GM12875 (cell line): ENCODE results near the gene HIVEP3.
A peak's percentile ranks its signal among the peaks of the same experiment; 100 is the strongest.

Experiments
- H3K4me3 ChIP-seq: one replicate; pipeline ENCODE4 v1.5.1; 2011; ENCODE audit warnings: low read depth, low read length, control low read depth
- CTCF ChIP-seq: IDR thresholded peaks from 2 replicates; pipeline ENCODE4 v1.5.1; 2011; ENCODE audit warnings: low read depth, mild to moderate bottlenecking, control low read depth, inconsistent platforms, low read length, moderate library complexity, borderline replicate concordance; ENCODE audit not compliant: insufficient read depth

The HIVEP3 gene

DNA sequence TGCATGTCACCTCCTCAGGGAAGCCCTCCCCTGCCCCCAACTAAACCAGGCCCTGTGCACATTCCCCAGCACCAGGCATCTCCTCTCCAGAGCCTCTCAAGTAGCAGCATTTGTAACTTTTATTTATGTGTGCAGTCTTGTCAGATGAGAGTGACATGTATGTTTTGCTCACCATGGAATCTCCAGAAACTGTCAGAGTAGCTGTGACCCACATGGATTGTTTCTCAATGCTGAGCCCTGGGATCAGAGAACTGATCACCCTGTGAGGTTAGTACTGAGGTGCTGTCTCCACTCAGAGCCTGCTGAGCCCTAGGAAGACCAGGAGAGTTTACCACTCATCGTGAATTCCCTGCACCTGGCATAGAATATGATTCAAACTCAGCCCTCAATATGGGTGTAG, 243.3 kb downstream of the HIVEP3 start:
- no peak overlapping the region for H3K4me3 ChIP-seq
- TF ChIP-seq CTCF: no peak

GRCh38 chr1:41674522-41674921, 244.2 kb downstream of the HIVEP3 start:
- no peak for TF ChIP-seq CTCF
- no peak overlapping the region for H3K4me3 ChIP-seq

- no peak for TF ChIP-seq CTCF
- H3K4me3 ChIP-seq: peak overlapping the region; percentile 15
These were observed 244.9 kb downstream of the HIVEP3 start for GRCh38 chr1:41673806-41674205.

DNA sequence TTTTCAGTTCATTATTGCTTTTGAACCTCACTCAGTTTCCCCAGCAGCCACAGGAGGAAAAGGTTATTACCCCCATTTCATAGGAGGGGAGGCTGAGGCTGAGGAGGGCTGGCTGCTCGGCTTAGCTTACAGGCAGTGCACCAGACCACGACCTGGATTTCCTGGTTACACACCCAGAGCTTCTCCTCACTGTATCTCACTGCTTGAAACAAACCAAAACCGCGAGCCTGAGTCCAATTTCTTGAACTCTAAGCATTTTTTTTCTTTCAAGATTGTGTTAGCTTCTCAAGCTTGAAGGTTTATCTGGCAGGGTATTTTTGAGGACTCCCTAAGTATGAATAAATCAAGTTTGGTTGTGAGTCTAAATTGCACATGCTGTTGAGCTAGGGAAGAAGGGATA, 245.3 kb downstream of the HIVEP3 start:
- TF ChIP-seq CTCF: no peak
- H3K4me3 ChIP-seq: peak overlapping the region; percentile 15

DNA sequence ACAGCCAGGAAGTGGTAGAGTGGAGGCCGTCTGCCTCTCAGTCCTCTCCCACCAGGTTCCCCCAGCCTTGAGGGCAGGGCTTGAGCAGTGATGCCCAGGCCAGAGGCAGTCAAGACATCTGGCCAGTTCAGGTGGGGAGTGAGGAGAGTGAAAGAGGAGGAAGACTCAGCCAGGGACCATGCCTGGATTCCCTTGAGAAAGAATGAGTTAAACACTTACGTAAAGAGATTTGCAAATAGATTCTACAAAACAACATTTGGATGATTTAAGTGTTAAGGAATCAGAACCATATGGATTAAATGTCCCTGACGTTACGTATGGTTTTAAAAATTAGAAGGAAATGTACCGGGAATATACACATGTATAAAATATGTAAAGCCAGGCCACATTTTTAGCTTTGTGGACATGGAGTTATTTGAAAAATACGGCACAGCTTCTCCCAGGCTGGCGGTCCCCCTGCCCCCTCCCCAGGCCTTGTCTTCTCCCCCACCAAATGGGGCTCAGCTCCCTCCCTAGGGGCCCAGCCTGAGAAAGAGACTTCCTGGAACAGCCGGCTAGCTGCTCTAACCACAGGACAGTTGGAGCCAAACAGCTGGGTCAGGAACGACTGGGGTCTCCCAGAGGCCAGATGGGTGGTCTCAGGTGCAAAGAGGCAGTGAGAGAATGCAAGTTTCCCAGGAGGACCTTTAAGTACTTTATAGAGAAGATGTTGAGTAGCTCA, 245.9 kb downstream of the HIVEP3 start:
- H3K4me3 ChIP-seq: no peak overlapping the region
- TF ChIP-seq CTCF: no peak

GRCh38 chr1:41672173-41672572, 246.5 kb downstream of the HIVEP3 start:
- H3K4me3 ChIP-seq: no peak overlapping the region
- TF ChIP-seq CTCF: no peak

GRCh38 chr1:41671116-41671755, 247.5 kb downstream of the HIVEP3 start:
- TF ChIP-seq CTCF: no peak

More at GRCh38 chr1:41671116-41671755, 247.5 kb downstream of the HIVEP3 start:
- H3K4me3 ChIP-seq: no peak overlapping the region
